Glomerular visceral epithelial cell (primary cell): ENCODE data around the gene RRAS2.
"Not testable (repeated sequence)": the region's sequence is repeated elsewhere in the genome, so short reads cannot be mapped to it uniquely, and the experiment has no call there.

Experiments
- DNase-seq: peaks from one replicate; pipeline ENCODE4 v3.0.0-alpha.2; 2016; ENCODE audit errors: extremely low spot score

Gene RRAS2

GRCh38 chr11:14258221-14258935, 100.6 kb downstream of the RRAS2 start:
- DNase-seq: peak; percentile 25

GRCh38 chr11:14255238-14255534, 103.8 kb downstream of the RRAS2 start:
- DNase-seq: no peak

GRCh38 chr11:14254533-14255237, 104.3 kb downstream of the RRAS2 start:
- DNase-seq: no peak

- DNase-seq: no peak
Observed at GRCh38 chr11:14253840-14254239, 105.1 kb downstream of the RRAS2 start.

GRCh38 chr11:14253421-14253820, 105.6 kb downstream of the RRAS2 start:
- no peak for DNase-seq

- DNase-seq: not testable (repeated sequence)
Observed at GRCh38 chr11:14252501-14252900, 106.5 kb downstream of the RRAS2 start.

- no peak for DNase-seq
Observed at GRCh38 chr11:14251754-14252153, 107.2 kb downstream of the RRAS2 start.

- DNase-seq: peak; percentile 52
Observed at GRCh38 chr11:14249121-14249963, 109.6 kb downstream of the RRAS2 start.

- no peak for DNase-seq
Observed at GRCh38 chr11:14248580-14248981, 110.4 kb downstream of the RRAS2 start.

- DNase-seq: no peak
Observed at GRCh38 chr11:14245444-14245843, 113.5 kb downstream of the RRAS2 start.

- DNase-seq: no peak
Observed at GRCh38 chr11:14244926-14245325, 114.1 kb downstream of the RRAS2 start.

- no peak for DNase-seq
Observed at GRCh38 chr11:14242733-14243132, 116.2 kb downstream of the RRAS2 start.

- DNase-seq: no peak
Observed at GRCh38 chr11:14242187-14242586, 116.8 kb downstream of the RRAS2 start.

- DNase-seq: no peak
Observed at GRCh38 chr11:14240951-14241350, 118.0 kb downstream of the RRAS2 start.

- no peak for DNase-seq
Observed at GRCh38 chr11:14240221-14240620, 118.8 kb downstream of the RRAS2 start.

- DNase-seq: no peak
Observed at GRCh38 chr11:14237444-14237961, 121.5 kb downstream of the RRAS2 start.

- no peak for DNase-seq
Observed at GRCh38 chr11:14235701-14236100, 123.3 kb downstream of the RRAS2 start.

GRCh38 chr11:14234446-14234845, 124.5 kb downstream of the RRAS2 start:
- no peak for DNase-seq

GRCh38 chr11:14232652-14233051, 126.3 kb downstream of the RRAS2 start:
- no peak for DNase-seq

GRCh38 chr11:14230407-14230806, 128.6 kb downstream of the RRAS2 start:
- no peak for DNase-seq

- DNase-seq: no peak
Observed at GRCh38 chr11:14229472-14229871, 129.5 kb downstream of the RRAS2 start.

GRCh38 chr11:14228356-14228755, 130.6 kb downstream of the RRAS2 start:
- DNase-seq: no peak
